Liver (tissue), 9 donors: Measurements from ENCODE around the gene TNS4. TPM values are rescaled to one million over a fixed set of nuclear protein-coding genes. Genes with fewer than 3 reads are reported as not detected.

Source experiments
- DNase-seq: peaks from one replicate; pipeline ENCODE4 v3.0.0-alpha.2; 2017; ENCODE audit warnings: low spot score
- H3K27ac ChIP-seq, 2 donors: one replicate each; pipeline ENCODE4 v1.7.0; 2013; ENCODE audit warnings: inconsistent platforms in 2 of 2, low read length in 2 of 2, control low read depth in 1 of 2, low read depth in 1 of 2, mild to moderate bottlenecking in 1 of 2
- H3K27me3 ChIP-seq, 4 donors: one replicate each; pipeline versions ENCODE4 v1.6.1 to v1.7.0; 2013; ENCODE audit warnings: low read length in 3 of 4, inconsistent platforms in 1 of 4, mild to moderate bottlenecking in 1 of 4, moderate library complexity in 1 of 4; ENCODE audit not compliant: control insufficient read depth in 4 of 4, insufficient read depth in 4 of 4
- H3K36me3 ChIP-seq, 4 donors: one replicate each; pipeline versions ENCODE4 v1.6.1 to v1.7.0; 2013; ENCODE audit warnings: low read length in 3 of 4, mild to moderate bottlenecking in 3 of 4, low read depth in 1 of 4, moderate library complexity in 1 of 4; ENCODE audit not compliant: control insufficient read depth in 4 of 4, insufficient read depth in 3 of 4
- H3K4me1 ChIP-seq, 4 donors: one replicate each; pipeline versions ENCODE4 v1.6.1 to v1.7.0; 2013; ENCODE audit warnings: low read length in 3 of 4, mild to moderate bottlenecking in 3 of 4, moderate library complexity in 1 of 4; ENCODE audit not compliant: control insufficient read depth in 4 of 4, insufficient read depth in 4 of 4
- H3K4me3 ChIP-seq, 3 donors: one replicate each; pipeline versions ENCODE4 v1.6.1 to v1.7.0; 2013; ENCODE audit warnings: low read length in 3 of 3, control low read depth in 1 of 3, low read depth in 1 of 3, mild to moderate bottlenecking in 1 of 3
- H3K9ac ChIP-seq, 2 donors: one replicate each; pipeline ENCODE4 v1.7.0; 2013; ENCODE audit warnings: low read length in 2 of 2, mild to moderate bottlenecking in 2 of 2, moderate library complexity in 2 of 2, control low read depth in 1 of 2, low read depth in 1 of 2
- H3K9me3 ChIP-seq, 4 donors: one replicate each; pipeline versions ENCODE4 v1.6.1 to v1.7.0; 2013; ENCODE audit warnings: low read length in 3 of 4; ENCODE audit not compliant: control insufficient read depth in 4 of 4
- ATF3 ChIP-seq: IDR thresholded peaks from 2 replicates; pipeline ENCODE4 v1.6.1; 2016; ENCODE audit warnings: antibody characterized with exemption
- CTCF ChIP-seq: fragments of 150-350 bp; IDR thresholded peaks from 2 replicates; pipeline ENCODE4 v1.5.1; 2017; ENCODE audit warnings: improper control_type of control experiment, low read depth, low read length; ENCODE audit not compliant: missing input control
- EGR1 ChIP-seq, 2 donors: IDR thresholded peaks; 2 replicates each; pipeline ENCODE4 v1.6.1; 2016 to 2018; ENCODE audit warnings: antibody characterized with exemption in 2 of 2, low read depth in 2 of 2
- FOXA1 ChIP-seq: IDR thresholded peaks from 2 replicates; pipeline ENCODE4 v1.6.1; 2016; ENCODE audit warnings: antibody characterized with exemption
- FOXA2 ChIP-seq: IDR thresholded peaks from 2 replicates; pipeline ENCODE4 v1.6.1; 2016; ENCODE audit warnings: antibody characterized with exemption
- GABPA ChIP-seq, 2 donors: IDR thresholded peaks in 1 of 2; conservative IDR thresholded peaks in 1 of 2; 2 replicates each; pipeline ENCODE4 v1.6.1; 2016; ENCODE audit warnings: antibody characterized with exemption in 2 of 2, mild to moderate bottlenecking in 1 of 2, moderate library complexity in 1 of 2
- HNF4A ChIP-seq, 2 donors: conservative IDR thresholded peaks; 2 replicates each; pipeline ENCODE4 v1.6.1; 2016; ENCODE audit warnings: antibody characterized with exemption in 2 of 2, mild to moderate bottlenecking in 2 of 2
- HNF4G ChIP-seq: IDR thresholded peaks from 2 replicates; pipeline ENCODE4 v1.6.1; 2016; ENCODE audit warnings: antibody characterized with exemption
- JUND ChIP-seq, 2 donors: IDR thresholded peaks; 2 replicates each; pipeline ENCODE4 v1.6.1; 2016; ENCODE audit warnings: antibody characterized with exemption in 2 of 2
- MAX ChIP-seq: IDR thresholded peaks from 2 replicates; pipeline ENCODE4 v1.6.1; 2016; ENCODE audit warnings: antibody characterized with exemption
- NR2F2 ChIP-seq: IDR thresholded peaks from 2 replicates; pipeline ENCODE4 v1.6.1; 2016; ENCODE audit warnings: antibody characterized with exemption
- RAD21 ChIP-seq, 2 donors: IDR thresholded peaks; 2 replicates each; pipeline ENCODE4 v1.6.1; 2016; ENCODE audit warnings: antibody characterized with exemption in 2 of 2, mild to moderate bottlenecking in 2 of 2
- REST ChIP-seq: IDR thresholded peaks from 2 replicates; pipeline ENCODE4 v1.6.1; 2016; ENCODE audit warnings: antibody characterized with exemption, mild to moderate bottlenecking
- RXRA ChIP-seq, 2 donors: IDR thresholded peaks; 2 replicates each; pipeline ENCODE4 v1.6.1; 2017 to 2018; ENCODE audit warnings: antibody characterized with exemption in 2 of 2, mild to moderate bottlenecking in 1 of 2
- SP1 ChIP-seq: IDR thresholded peaks from 2 replicates; pipeline ENCODE4 v1.6.1; 2018; ENCODE audit warnings: antibody characterized with exemption, mild to moderate bottlenecking
- TAF1 ChIP-seq: conservative IDR thresholded peaks from 2 replicates; pipeline ENCODE4 v1.6.1; 2016; ENCODE audit warnings: antibody characterized with exemption, mild to moderate bottlenecking
- YY1 ChIP-seq: IDR thresholded peaks from 2 replicates; pipeline ENCODE4 v1.6.1; 2016; ENCODE audit warnings: antibody characterized with exemption, mild to moderate bottlenecking
- ZBTB33 ChIP-seq: IDR thresholded peaks from 2 replicates; pipeline ENCODE4 v1.6.1; 2016; ENCODE audit warnings: antibody characterized with exemption
- WGBS: extraction: QIAGEN DNeasy Blood & Tissue Kit; methylation state at CpG from one replicate; pipeline ENCODE4 v1.1.7; 2013; 5-methylcytosine and 5-hydroxymethylcytosine counted together
- polyA plus RNA-seq, 2 donors: library from polyadenylated mRNA; stranded (reverse) in 1 of 2; unstranded in 1 of 2; fragments of 200-250 nt in 1 of 2; fragments of >200 nt in 1 of 2; fragmentation: Nextera tagmentation in 1 of 2; extraction: Ambion mirVana in 1 of 2; gene quantifications; one replicate each; pipeline versions ENCODE4 v1.2.1 to v1.2.3, GENCODE V29; 2013 to 2015
- total RNA-seq, 2 donors: library from RNA; depleted of rRNA; stranded (reverse); fragments of >200 nt; gene quantifications; one replicate each; pipeline ENCODE4 v1.2.3, GENCODE V29; 2014
- donor health status: healthy.
- donor health status: healthy.
- donor health status: healthy.
- donor health status: healthy.
- donor health status: healthy.

Gene TNS4
- total and polyA plus RNA-seq, 4 donors = 0.08 TPM; not detected in 3

GRCh38 chr17:40548982-40549685, 47.7 kb upstream of the TNS4 start:
- Histone ChIP-seq H3K4me3 (peak overlapping the region in 1 of 3 donors; percentile 11), H3K36me3 (no peaks in the 10 kb centered on the region), H3K27ac (peak overlapping the region; percentile 90 to 94), H3K9ac (peak overlapping the region; percentile 3 to 49), H3K27me3 (no peaks in the 10 kb centered on the region), H3K9me3 (no peaks in the 10 kb centered on the region), H3K4me1 (peaks cover 24 to 64% (median 47%) of the 10 kb centered on the region in 4 donors)
- peak; percentile 39 for DNase-seq
- WGBS = 25% methylated on average over 9 of the region's 9 CpGs
- TF ChIP-seq FOXA1 (peak; percentile 21), EGR1 (IDR thresholded peaks at IDR 0.05; ENCODE audit: low read depth in 2 of 2) (peak; percentile 76 to 83), TAF1 (peak; percentile 58), FOXA2 (peak; percentile 91), NR2F2 (peak; percentile 98), JUND (IDR thresholded peaks at IDR 0.05) (peak; percentile 91 to 95), GABPA (IDR thresholded peaks at IDR 0.05 in 1 of 2, conservative IDR thresholded peaks at IDR 0.05 in 1 of 2) (peak in 1 of 2 donors; percentile 51), REST (peak; percentile 74), RXRA (IDR thresholded peaks at IDR 0.05) (peak; percentile 98), HNF4G (peak; percentile 49), ATF3 (peak; percentile 94), CTCF (no peak), MAX (peak; percentile 92), ZBTB33 (peak; percentile 92), HNF4A (conservative IDR thresholded peaks at IDR 0.05) (peak; percentile 93 to 97), YY1 (peak; percentile 87), SP1 (peak; percentile 98), RAD21 (IDR thresholded peaks at IDR 0.05) (peak; percentile 47 to 49)
